Measurements from ENCODE around the gene PRKG1.
"Not testable (repeated sequence)": the region's sequence is repeated elsewhere in the genome, so short reads cannot be mapped to it uniquely, and the experiment has no call there.

PRKG1 gene

DNA sequence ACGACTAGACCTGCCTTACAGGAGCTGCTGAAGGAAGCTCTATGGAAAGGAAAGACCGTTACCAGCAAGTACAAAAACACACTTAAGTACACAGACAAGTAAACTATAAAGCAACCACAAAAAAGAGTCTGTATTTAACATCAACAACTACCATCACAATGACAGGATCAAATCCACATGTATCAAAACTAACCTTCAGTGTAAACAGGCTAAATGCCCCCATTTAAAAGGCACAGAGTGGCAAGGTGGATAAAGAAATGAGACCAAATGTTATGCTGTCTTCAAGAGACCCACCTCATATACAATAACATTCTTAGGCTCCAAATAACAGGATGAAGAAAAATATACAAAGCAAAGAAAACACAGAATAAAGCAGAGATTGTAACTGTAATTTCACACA lies 932.8 kb downstream of the PRKG1 start:
- no peak for DNase-seq (ENCODE audit: low read depth)

DNA sequence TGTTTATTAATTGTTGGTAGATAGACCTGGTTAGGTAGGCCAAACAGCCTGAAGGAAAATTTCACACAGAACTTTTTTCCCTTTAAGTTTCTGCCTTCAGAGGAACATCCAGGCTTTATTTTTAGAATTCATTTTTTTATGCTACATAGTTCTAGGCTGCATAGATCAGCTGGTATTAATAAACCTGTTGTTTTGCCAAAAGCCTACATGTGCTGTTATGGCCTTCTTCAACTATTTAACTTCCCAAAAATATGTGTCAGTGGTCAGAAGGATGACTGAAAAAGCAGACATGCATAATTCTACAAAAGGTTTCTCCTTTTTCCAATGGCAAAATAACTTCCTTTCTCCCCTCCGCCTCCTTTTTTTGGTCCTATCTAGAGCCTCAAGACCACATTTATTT lies 936.8 kb downstream of the PRKG1 start:
- no peak for DNase-seq (ENCODE audit: low read depth)

DNA sequence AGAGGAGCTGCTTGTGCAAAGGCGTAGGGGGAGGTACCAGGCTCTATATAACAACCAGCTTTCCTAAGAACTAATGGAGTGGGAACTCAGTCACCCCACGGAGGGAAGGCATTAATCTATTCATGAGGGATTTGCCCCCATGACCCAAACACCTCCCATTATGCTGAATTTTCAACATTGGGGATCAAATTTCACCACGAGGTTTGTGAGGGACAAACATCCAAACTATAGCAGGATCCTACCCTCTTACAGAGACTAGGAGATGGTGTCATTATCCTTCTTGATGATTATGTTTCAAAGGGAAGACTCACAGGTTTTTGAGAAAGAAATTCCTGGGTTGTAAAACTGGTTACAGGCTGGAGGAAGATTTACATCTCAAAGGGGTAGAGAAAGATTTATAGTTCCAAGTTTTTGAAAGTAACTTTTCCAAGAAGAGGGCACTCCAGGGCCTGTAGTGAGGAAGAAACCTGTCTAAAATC lies 944.8 kb downstream of the PRKG1 start:
- DNase-seq (ENCODE audit: low read depth): no peak

DNA sequence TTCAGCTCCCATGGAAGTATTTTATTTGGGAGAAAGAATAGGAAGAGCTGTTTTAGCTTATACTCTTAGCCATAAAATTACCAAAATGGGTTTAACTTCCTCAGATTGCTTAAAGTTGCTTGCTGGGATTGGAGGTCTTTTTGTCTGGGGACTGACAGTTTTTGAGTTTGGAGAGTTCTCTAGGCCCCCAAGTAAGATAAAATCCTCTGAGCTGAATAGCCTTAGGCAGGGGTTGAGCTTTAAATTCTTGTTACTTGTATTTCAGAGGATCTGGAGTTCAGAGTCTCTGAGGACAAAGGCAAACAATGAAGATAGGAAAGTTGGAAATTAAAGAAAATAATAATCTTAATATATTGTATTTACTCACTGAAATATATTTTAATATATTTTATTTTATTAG lies 945.4 kb downstream of the PRKG1 start:
- DNase-seq (ENCODE audit: low read depth): no peak

DNA sequence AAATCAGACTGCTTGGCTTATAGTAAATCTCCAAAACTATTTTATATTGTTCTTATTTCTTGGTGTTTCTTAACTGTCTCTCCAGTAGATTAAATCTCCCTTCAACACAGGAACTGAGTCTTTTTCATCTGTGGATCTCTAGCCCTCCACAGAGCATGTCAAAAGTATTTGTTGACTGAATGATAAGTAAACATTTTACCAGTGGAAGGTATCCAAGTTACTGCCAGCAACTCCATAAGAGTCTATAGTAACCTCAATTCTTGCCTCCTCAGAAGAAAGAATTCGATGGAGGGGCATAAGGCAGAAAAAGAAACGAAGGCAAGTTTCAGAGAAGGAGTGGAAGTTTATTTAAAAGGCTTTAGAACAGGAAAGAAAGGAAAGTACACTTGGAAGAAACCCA lies 945.9 kb downstream of the PRKG1 start:
- no peak for DNase-seq (ENCODE audit: low read depth)

DNA sequence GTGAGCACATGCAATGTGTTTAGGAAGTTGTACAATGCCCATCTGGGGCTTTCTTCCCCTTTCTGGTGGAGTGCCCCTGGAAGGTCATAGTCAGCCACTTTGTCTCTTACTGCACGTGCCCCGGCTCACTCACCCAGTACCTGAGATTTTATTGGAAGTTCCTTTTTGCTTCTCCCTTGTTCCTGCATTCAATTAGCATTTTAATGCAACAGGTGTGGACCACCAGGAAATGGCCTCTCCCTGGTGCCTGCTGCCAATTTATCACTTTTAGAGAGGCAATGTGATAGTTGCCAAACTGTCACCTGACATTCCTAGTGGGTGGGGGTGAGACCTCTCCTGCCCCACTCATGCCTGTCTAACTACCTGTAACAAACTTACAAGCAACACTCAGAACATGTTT lies 946.4 kb downstream of the PRKG1 start:
- DNase-seq (ENCODE audit: low read depth): no peak

DNA sequence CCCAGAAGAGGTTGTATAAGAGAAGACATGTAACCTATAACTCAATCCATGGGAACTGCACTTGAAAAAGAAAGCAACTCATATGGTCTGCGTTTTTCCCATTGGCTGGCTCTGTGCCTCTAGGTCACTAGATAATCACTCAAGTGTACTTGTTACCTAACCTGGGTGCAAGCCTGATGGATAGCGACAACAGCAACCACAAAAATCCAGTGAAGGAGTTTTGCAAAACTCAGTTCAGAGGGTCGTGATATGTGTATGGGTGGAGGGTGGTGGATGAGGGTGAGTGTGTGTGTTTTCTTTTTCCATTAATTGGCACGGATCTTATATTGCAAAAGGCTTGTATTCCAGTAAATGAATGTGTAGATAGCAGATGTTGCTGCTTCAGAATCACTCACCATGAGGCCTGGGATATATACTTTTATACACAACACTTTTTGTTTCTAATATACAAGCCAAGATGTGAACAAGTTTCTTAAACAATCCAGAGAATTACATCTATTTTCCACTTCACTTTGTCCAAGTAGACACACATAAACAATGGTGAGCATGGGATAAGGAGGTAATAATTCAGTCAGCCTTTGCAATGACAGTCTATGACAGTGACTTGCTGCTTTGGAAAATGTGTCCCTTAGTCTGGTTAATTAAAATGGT lies 952.9 kb downstream of the PRKG1 start:
- no peak for DNase-seq (ENCODE audit: low read depth)

DNA sequence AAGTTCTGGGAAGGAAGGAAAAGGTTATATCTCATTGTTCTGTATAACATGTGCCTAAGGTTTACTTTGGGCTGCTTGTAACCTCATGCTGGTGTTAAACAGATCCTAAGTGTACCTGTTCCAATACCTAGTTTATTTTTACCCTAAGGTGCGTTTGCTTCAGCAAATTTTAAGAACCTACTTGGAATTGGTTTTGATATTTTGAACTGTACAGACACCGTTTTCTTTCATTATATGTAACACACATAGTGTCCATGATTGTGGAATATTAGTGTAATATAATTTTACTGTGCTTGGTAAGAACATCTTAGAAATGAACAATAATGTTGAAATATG lies 954.2 kb downstream of the PRKG1 start:
- no peak for DNase-seq (ENCODE audit: low read depth)

DNA sequence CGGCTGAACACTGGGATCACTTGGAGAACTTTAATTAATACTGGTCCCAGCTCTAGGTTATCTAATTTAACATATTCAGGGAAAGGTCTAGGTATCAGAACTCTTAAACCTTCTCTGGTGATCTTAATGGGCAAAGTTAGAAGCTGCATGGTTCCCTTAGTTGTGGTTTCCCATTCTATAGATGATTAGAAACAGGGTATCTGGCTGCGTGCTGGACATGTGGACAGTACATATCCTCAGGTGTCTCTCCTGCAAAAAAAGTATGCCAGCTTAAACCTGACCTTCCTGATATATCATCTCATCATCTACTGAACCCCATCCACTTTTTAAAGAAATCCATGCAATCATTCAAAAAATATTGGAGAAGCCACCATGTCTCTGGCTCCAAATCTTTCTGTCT lies 955.3 kb downstream of the PRKG1 start:
- DNase-seq (ENCODE audit: low read depth): no peak

DNA sequence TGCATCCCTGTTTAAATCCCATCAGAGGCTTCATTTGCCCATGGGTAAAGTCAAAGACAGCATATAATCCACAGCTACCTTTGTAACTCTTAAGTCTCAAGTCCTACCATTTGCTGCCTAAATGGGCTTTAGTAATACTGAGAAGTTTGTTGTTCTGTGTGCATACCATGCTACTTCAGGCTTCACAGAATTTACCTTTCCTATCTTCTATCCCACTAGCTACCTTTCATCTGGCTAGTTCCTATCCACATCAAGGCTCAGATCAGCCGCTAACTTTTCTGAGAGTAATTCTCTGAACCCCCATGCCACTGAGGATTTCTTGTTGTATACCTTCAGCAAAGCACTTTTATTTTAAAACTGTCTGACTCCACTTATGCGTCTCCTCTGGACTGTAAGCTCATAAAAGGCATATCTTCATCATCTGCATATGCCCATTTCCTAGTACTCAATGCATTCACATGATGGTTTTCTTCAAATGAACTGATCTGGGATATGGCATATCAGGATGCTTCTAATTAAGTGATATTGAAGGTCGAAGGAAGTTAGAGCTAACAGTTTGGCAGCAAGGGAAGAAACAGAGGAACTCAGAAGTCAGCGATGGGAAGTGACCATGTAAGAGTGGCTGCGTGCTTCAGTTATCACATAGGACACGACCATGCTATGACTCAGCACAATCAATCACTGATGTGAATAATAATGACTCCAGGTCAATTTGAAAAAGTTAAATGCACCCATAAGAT lies 955.9 kb downstream of the PRKG1 start:
- DNase-seq (ENCODE audit: low read depth): no peak

DNA sequence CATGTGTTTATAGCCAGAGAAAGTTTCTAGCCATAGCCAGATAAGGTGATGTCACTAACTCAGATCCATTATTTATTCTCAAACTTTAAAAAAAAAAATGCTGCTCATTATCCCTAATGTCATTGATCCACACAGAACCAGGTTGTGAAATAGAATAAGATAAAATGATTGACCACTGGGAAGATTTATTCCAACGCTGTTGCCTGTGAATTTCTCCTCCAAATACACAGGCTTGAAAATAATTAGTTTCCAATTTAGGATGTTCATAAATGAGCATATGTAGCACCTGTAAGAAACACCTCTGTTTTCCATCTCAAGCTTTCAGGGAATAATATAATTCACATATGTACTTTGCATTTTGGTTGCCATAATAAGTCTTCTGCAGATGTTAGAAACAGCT lies 956.7 kb downstream of the PRKG1 start:
- DNase-seq (ENCODE audit: low read depth): no peak

DNA sequence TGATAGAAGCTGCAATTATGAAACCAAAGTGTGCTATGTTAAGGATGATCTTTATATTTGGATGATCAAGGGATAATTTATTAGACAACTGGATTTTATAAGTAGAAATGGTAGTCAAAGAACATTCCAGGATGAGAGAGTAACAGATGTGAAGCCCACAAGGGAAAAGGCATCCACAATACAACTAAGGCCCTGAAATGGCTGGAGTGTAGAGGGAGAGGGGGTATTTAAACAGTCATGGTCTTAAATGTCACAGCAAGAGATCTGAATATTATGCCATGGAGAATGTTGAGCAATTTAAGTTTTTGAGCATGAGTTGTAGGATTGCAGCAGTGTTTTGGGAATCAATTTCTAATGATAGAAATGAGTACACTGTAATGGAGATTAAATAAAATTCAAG lies 957.5 kb downstream of the PRKG1 start:
- no peak for DNase-seq (ENCODE audit: low read depth)

DNA sequence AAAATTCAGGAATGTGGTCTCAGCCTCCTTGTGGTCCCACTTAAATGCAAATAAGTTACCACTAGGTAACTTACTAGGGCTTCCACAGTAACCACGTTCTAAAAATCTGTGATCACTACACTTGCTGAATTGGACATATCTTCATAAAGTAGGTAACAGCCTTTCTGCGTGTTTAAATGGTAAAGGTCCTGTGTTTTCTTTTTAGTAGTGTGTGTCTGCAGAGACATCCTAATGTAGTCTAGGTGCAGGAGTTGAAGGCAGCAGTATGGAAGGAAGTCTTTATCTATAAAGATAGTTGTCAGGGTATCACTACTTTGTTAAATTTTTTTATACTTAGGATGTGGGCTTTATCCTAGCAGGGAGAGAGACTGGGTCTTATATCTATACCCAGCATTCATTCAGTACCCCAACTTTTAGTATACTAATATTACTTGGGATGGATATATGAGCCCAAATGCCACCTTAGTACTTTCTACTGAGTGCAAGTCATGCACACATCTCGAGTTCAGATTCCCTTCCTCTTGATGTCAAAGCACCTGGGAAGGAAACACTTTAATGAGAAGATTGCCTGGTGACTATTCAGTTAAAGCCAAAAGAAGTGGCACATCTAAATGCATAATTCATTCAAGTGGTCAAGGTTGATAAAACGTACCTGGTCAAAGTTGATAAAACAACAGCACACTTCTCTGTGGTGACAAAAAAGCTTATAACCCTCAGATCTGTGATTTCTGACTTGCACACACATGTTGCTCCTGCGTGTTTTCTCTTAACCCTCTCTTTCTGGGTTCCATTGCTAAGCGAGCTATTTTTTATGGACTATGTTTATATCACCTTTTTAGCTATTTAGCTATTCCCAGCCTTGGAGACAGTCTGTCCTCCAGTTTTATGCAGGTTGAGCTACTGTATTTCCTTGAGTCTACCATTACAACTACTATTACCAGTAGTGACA lies 958.7 kb downstream of the PRKG1 start:
- DNase-seq (ENCODE audit: low read depth): no peak

DNA sequence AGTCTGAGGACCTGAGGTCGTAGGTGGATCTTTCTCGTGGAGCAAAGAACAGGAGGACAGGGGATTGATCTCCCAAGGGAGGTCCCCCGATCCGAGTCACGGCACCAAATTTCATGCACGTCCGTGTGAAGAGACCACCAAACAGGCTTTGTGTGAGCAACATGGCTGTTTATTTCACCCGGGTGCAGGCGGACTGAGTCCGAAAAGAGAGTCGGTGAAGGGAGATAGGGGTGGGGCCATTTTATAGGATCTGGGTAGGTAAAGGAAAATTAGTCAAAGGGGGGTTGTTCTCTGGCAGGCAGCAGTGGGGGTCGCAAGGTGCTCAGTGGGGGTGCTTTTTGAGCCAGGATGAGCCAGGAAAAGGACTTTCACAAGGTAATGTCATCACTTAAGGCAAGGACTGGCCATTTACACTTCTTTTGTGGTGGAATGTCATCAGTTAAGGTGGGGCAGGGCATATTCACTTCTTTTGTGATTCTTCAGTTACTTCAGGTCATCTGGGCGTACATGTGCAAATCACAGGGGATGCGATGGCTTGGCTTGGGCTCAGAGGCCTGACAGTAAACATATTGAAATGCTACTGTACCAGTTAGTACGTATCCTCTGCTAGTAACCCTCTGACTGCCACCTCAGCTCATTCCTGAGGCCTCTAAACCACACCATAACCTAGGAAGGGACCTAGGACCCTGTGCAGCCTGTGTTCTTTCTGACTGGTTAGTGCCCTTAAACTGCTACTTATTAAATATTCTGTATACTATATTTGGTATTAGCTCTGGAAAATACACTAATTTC lies 964.9 kb downstream of the PRKG1 start:
- not testable (repeated sequence) for DNase-seq (ENCODE audit: low read depth)

DNA sequence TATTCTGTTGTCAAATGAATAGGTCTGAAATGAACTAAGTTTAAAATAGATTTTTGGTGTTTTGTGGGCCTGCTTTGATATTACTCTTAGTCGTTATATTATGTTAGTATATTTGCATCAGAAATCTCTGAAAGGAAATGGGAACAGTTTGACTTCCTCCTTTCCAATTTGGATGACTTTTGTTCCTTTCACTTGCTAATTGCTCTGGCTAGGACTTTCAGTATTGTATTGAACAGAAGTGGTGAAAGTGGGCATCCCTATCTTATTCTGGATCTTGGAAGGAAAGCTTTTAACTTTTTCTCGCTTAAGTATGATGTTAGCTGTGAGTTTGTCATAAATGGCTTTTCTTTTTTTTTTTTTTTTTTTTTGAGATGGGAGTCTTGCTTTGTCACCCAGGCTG lies 966.2 kb downstream of the PRKG1 start:
- no peak for DNase-seq (ENCODE audit: low read depth)

DNA sequence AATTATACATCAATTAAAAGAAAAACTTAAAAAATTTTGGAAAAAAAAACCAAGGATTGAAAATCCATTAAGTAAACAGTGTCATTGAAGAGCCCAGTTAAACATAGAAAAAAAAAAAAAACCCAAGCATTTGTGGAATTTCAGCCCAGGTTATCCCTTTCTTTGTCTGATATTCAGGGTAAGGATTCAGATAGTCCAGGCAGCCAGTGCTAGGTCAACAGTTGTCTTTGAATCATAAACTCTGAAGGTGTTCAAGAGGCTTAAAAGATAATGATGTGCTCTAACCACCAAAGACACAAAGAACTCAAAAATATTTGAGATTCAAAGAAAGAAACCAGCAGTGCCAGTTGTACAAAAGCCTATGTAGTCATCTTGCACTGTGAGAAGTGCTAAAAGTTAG lies 969.5 kb downstream of the PRKG1 start:
- no peak for DNase-seq (ENCODE audit: low read depth)

DNA sequence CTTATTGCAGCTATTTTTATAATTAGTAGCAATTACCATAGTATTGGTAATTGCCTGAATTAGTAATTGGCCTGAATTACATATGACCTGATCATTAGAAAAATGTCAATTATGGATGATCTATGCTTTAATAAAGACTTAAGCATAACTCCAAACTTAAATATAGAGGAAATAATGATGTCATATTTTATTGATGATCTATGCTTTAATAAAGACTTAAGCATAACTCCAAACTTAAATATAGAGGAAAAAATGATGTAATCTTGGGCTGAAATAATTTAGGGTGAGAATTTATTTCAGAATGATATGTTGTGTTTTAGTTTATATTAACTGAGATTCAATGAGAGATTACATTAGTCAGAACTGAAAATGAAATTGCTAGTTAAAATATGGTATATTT lies 973.8 kb downstream of the PRKG1 start:
- no peak for DNase-seq (ENCODE audit: low read depth)

DNA sequence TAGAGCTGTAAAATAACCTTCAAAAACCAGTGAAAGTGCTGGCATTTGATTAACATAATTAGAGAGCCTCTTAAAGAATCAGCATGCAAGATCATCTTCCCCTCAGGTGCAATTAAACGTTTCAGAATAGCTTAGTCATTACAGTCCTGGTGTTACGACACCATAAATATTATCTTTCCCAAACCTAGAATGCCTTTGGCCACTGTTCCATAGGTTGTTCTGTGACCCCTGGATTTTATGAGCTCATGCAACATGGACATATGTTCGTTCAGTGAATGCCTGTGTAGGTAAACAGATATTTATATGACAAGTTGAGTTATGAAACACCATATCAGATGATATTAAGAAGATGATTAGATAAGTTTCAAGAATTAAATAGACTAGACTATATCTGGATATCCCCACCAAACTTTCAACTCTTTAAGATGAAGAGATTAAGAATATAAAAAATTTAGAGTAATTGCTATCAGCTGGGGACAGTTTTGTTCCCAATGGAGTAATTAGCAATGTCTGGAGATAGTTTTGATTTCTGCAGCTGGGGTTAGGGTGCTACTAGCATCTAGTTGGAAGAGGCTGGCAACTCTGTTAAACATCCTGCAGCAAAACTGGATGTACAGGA lies 976.3 kb downstream of the PRKG1 start:
- DNase-seq (ENCODE audit: low read depth): no peak

DNA sequence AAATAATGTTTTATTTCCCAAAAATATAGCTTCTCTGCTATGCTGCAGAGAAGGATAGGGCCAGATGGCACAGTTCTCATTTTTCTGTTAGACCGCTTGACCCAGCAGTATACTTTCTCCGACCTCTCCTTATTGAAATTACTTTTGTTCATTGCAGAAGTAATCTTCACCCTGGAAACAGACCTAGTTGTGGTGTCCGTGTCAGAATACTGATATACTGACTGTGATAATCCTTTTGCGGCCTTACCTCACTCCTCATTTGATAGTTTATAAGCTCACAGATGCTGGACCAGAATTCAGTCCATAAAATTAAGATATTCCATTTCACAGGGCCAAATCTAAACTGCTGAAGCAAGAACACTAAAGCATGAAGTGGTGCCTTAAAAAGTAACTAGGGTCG lies 979.2 kb downstream of the PRKG1 start:
- DNase-seq (ENCODE audit: low read depth): no peak

DNA sequence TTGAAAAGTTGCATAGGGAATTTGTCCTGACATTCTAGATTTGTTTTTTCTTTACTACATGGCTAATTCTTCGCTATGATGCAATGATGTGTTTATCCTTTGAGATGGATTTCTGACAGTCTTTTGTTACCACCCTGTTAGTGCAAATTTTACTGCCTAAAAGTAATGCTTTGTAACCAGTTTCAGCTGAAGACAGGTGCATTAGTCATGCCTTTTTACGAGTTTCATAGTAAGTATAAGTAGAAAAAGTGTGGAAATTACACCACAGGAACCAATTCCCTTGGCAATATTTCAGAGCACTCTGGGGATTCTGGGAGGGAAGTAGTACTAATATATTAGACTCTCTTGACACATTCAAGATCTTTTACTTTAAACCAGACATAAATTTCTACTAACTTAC lies 982.0 kb downstream of the PRKG1 start:
- no peak for DNase-seq (ENCODE audit: low read depth)

DNA sequence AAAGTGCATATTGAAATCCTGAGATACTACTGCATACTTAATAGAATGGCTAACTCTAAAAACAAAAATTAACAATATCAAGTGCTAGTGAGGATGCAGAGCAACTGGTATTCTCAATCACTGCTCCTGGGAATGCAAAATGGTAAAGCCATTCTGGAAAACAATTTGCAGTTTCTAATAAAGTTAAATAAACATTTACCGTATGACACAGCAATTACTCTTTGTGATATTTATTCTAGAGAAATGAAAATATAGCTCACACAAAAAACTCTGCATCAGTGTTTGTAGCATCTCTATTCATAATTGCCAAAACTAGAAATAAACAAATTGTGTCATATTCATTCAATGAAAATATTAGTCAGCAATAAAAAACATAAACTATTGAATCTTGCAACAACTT lies 984.8 kb downstream of the PRKG1 start:
- DNase-seq (ENCODE audit: low read depth): no peak

DNA sequence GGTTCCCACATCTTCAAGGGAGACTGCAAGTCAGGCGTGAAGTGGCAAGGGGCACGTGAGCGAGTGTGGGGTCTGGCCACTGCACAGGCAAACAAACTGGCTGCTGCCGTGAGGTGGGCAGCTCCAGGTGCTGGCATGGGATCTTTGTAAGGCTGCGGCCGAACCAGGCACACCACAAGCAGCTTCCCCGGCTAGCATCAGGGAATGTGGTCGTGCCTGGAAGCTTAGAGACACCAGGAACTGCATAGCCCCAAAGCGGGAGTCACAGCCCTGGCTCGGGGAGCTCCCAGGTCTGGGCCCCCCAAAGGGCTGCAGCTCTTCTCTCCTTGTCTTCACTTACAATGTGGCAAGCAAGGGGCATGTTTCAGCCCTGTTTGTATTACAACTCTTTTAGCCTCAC lies 988.9 kb downstream of the PRKG1 start:
- no peak for DNase-seq (ENCODE audit: low read depth)

Measured in HS-27A (cell line).